Measurements from ENCODE around the gene TNFRSF1A.
A peak's percentile ranks its signal among the peaks of the same experiment; 100 is the strongest.
"Not testable (repeated sequence)": the region's sequence is repeated elsewhere in the genome, so short reads cannot be mapped to it uniquely, and the experiment has no call there.

TNFRSF1A gene

GRCh38 chr12:6301721-6302120, 40.2 kb downstream of the TNFRSF1A start:
- DNase-seq: no peak

GRCh38 chr12:6297170-6297569, 44.7 kb downstream of the TNFRSF1A start:
- DNase-seq: no peak

DNA sequence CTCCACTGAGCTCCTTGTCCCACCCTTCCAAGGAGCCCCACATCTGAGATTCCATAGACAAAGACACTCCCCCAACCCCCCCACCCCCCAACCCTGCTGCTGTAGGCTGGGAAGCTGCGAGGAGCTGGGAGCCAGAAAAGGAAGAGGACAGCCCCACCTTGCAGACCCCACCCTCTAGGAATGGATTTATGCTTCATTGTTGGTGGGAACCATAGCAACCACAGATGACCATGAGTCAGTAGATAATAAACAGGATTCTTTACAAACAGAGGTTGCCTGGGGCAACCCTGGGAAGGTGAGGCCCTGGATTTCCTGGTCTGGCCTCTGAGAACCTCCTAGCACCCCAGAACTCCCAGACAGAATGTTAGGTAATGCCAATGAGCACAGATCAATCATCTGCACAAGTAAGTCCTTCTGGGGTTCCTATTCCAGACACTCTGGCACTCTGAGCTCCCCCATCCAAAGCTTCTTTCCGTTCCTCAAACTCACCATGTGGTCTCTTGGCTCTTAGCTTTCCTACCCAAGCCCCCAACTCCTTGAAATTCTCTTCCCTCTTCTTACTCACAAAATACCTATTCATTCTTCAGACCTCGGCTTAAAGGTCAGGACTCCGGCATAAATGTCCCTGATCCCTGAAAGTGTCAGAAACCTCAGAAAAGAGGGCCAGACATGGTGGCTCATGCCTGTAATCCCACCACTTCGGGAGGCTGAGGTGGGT, 46.6 kb downstream of the TNFRSF1A start:
- DNase-seq: no peak

- no peak for DNase-seq
Observed at GRCh38 chr12:6294156-6295093, 47.5 kb downstream of the TNFRSF1A start.

GRCh38 chr12:6292606-6293005, 49.3 kb downstream of the TNFRSF1A start:
- no peak for DNase-seq

GRCh38 chr12:6289906-6290305, 52.0 kb downstream of the TNFRSF1A start:
- DNase-seq: not testable (repeated sequence)

- DNase-seq: not testable (repeated sequence)
Observed at GRCh38 chr12:6289081-6289480, 52.8 kb downstream of the TNFRSF1A start.

DNA sequence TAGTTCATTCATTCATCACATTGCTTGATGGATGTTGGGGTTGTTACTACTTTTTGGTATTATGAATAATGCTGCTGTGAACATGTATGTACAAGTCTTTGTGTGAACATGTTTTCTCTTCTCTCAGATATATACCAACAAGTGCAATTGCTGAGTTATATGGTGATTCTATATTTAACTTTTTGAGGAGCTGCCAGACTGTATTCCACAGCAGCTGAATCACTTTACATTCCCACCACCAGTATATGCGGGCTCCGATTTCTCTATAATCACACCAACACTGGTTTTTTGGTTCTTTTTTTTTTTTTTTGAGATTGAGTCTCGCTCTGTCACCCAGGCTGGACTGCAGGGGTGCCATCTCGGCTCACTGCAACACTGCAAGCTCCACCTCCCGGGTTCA, 53.6 kb downstream of the TNFRSF1A start:
- no peak for DNase-seq

- no peak for DNase-seq
Observed at GRCh38 chr12:6285532-6286306, 56.2 kb downstream of the TNFRSF1A start.

- DNase-seq: peak; percentile 81
Observed at GRCh38 chr12:6285063-6285477, 56.8 kb downstream of the TNFRSF1A start.

- DNase-seq: no peak
Observed at GRCh38 chr12:6284273-6284672, 57.6 kb downstream of the TNFRSF1A start.

- DNase-seq: no peak
Observed at GRCh38 chr12:6282453-6282840, 59.4 kb downstream of the TNFRSF1A start.

DNA sequence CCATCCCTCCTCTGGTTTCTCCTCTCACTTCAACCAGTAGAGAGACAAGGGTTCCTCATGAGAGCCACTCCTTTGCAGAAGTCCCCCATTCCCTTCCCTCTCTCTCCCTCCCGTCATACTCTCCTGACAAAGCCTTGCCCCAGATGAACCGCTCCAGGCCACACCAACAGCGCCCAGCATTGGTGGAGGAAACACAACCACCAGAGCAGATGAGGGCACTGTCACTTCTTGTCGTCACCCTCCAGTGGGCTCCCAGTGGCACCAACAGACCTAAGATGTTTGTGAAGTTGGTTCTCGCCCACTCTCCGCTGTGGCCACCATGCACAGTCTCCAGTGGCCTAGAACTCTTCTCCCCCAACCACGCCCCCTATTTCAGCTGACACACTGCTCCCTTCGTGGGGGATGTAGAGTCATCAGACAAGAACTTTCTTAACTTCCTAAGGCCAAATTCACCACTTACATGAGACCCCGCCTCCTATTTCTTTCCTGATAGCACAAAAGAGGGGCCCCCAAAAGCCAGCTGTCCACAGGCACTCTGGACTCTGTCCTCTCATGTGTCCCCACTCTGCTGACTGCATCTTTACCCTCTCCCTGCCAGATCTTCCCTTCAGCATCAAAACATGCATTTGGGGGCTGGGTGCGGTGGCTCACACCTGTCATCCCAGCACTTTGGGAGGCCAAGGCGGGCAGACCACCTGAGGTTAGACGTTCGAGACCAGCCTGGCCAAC, 60.6 kb downstream of the TNFRSF1A start:
- DNase-seq: no peak

- no peak for DNase-seq
Observed at GRCh38 chr12:6280672-6281071, 61.2 kb downstream of the TNFRSF1A start.

- no peak for DNase-seq
Observed at GRCh38 chr12:6280053-6280469, 61.8 kb downstream of the TNFRSF1A start.

DNA sequence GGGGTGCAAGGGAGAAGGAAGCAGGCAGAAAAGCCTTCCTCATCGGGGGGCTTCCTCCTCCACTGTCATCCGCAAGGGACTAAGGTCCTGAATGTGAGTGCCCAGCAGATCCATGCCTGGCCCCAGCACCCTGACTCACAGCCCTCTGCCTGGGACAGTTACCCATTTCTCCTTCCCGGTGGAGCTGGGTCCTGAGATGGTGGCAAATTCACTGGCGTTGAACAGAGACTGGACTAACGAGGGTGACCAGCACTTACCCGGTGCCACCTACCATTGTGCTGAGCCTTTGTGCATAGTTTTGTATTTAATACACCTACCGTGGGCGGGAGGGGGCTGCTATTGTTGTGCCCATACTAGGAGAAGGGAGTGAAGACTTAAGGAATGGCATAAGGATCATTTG, 62.2 kb downstream of the TNFRSF1A start:
- DNase-seq: no peak

GRCh38 chr12:6279256-6279628, 62.6 kb downstream of the TNFRSF1A start:
- no peak for DNase-seq

Data from activated CD8-positive, alpha-beta memory T cell treated with anti-CD3 and anti-CD28 coated beads for 24 hours (primary cell).